DMS114 treated with DMSO at 0.1 percent for 48 hours (cell line): ENCODE measurements around the gene CLMN.

Experiments used
- DNase-seq: peaks from one replicate; lab custom pipeline; 2025; ENCODE audit not compliant: unreplicated experiment; lab: John Stamatoyannopoulos, UW

CLMN gene

GRCh38 chr14:95321693-95322455, 2.2 kb upstream of the CLMN start:
- DNase-seq: no peak

GRCh38 chr14:95320955-95321600, 1.4 kb upstream of the CLMN start:
- DNase-seq: no peak

- DNase-seq: no peak
Observed at GRCh38 chr14:95320078-95320895, 579 bp upstream of the CLMN start.

GRCh38 chr14:95318399-95319311, 1.1 kb downstream of the CLMN start:
- DNase-seq: no peak

GRCh38 chr14:95317817-95318343, 1.8 kb downstream of the CLMN start:
- DNase-seq: no peak

- DNase-seq: no peak
Observed at GRCh38 chr14:95316821-95317220, 2.9 kb downstream of the CLMN start.

GRCh38 chr14:95315579-95315978, 4.1 kb downstream of the CLMN start:
- DNase-seq: no peak

GRCh38 chr14:95315156-95315555, 4.6 kb downstream of the CLMN start:
- DNase-seq: no peak

- no peak for DNase-seq
Observed at GRCh38 chr14:95314609-95315008, 5.1 kb downstream of the CLMN start.

GRCh38 chr14:95313707-95314106, 6.0 kb downstream of the CLMN start:
- DNase-seq: no peak

- DNase-seq: no peak
Observed at GRCh38 chr14:95313190-95313589, 6.5 kb downstream of the CLMN start.

GRCh38 chr14:95312311-95312710, 7.4 kb downstream of the CLMN start:
- DNase-seq: no peak

GRCh38 chr14:95311752-95312151, 8.0 kb downstream of the CLMN start:
- no peak for DNase-seq

GRCh38 chr14:95310635-95311380, 8.9 kb downstream of the CLMN start:
- DNase-seq: no peak

- no peak for DNase-seq
Observed at GRCh38 chr14:95309261-95310051, 10.3 kb downstream of the CLMN start.

GRCh38 chr14:95308073-95308472, 11.6 kb downstream of the CLMN start:
- DNase-seq: no peak

GRCh38 chr14:95307402-95308041, 12.2 kb downstream of the CLMN start:
- DNase-seq: no peak

GRCh38 chr14:95305940-95306339, 13.8 kb downstream of the CLMN start:
- no peak for DNase-seq

GRCh38 chr14:95305145-95305544, 14.6 kb downstream of the CLMN start:
- no peak for DNase-seq
